GM18909 (cell line): Measurements from ENCODE around the gene SH3TC1.
A peak's percentile ranks its signal among the peaks of the same experiment; 100 is the strongest.

Source experiments
- ATAC-seq: cut with Tn5 transposase; IDR thresholded peaks from one replicate; pipeline ENCODE4 v1.9.1; 2021; ENCODE audit warnings: mild to moderate bottlenecking; ENCODE audit not compliant: unreplicated experiment, poor library complexity

The SH3TC1 gene

GRCh38 chr4:8225706-8226443 is 26.8 kb downstream of the SH3TC1 start:
- ATAC-seq: no peak

GRCh38 chr4:8227201-8227770 is 28.2 kb downstream of the SH3TC1 start:
- no peak for ATAC-seq

- no peak for ATAC-seq
These were observed 28.8 kb downstream of the SH3TC1 start for GRCh38 chr4:8227771-8228318.

GRCh38 chr4:8228319-8229250 is 29.5 kb downstream of the SH3TC1 start:
- ATAC-seq: peak; percentile 80

- no peak for ATAC-seq
These were observed 30.4 kb downstream of the SH3TC1 start for GRCh38 chr4:8229331-8229975.

GRCh38 chr4:8230033-8230432 is 30.9 kb downstream of the SH3TC1 start:
- ATAC-seq: no peak

- no peak for ATAC-seq
These were observed 31.8 kb downstream of the SH3TC1 start for GRCh38 chr4:8230891-8231290.

GRCh38 chr4:8231551-8232049 is 32.5 kb downstream of the SH3TC1 start:
- ATAC-seq: no peak

GRCh38 chr4:8232748-8233147 is 33.7 kb downstream of the SH3TC1 start:
- no peak for ATAC-seq

GRCh38 chr4:8233672-8234484 is 34.8 kb downstream of the SH3TC1 start:
- ATAC-seq: no peak

- no peak for ATAC-seq
These were observed 35.6 kb downstream of the SH3TC1 start for GRCh38 chr4:8234715-8235114.

GRCh38 chr4:8235224-8235623 is 36.1 kb downstream of the SH3TC1 start:
- ATAC-seq: no peak

GRCh38 chr4:8235686-8236085 is 36.6 kb downstream of the SH3TC1 start:
- ATAC-seq: no peak

GRCh38 chr4:8236106-8236919 is 37.2 kb downstream of the SH3TC1 start:
- ATAC-seq: no peak

GRCh38 chr4:8236920-8237195 is 37.8 kb downstream of the SH3TC1 start:
- no peak for ATAC-seq

GRCh38 chr4:8237256-8237989 is 38.3 kb downstream of the SH3TC1 start:
- ATAC-seq: no peak

GRCh38 chr4:8238036-8238511 is 39.0 kb downstream of the SH3TC1 start:
- no peak for ATAC-seq

GRCh38 chr4:8238515-8239053 is 39.5 kb downstream of the SH3TC1 start:
- no peak for ATAC-seq
